ENCODE results near the gene IL15RA.
"Not testable (repeated sequence)": the region's sequence is repeated elsewhere in the genome, so short reads cannot be mapped to it uniquely, and the experiment has no call there.

The IL15RA gene

GRCh38 chr10:6006546-6006945 lies 29.2 kb upstream of the IL15RA start:
- DNase-seq (ENCODE audit: low read depth): no peak

- no peak for DNase-seq (ENCODE audit: low read depth)
Measured at GRCh38 chr10:6005856-6006395, 28.6 kb upstream of the IL15RA start.

DNA sequence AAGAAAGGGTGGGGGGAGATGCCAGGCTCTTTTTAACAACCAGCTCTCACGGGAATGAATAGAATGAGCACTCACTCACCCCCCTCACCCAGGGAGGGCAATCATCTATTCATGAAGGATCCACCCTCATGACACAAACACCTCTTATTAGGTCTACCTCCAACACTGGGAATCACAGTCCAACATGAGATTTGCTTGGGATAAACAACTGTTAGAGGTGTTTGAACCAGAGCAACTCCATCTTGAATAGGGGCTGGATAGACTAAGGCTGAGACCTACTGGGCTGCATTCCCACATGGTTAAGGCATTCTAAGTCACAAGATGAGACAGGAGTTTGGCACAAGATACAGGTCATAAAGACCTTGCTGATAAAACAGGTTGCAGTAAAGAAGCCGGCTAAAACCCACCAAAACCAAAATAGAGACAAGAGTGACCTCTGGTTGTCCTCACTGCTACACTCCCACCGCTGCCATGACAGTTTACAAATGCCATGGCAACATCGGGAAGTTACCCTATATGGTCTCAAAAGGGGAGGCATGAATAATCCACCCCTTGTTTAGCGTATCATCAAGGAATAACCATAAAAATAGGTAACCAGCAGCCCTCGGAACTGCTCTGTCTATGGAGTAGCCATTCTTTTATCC lies 27.9 kb upstream of the IL15RA start:
- DNase-seq (ENCODE audit: low read depth): not testable (repeated sequence)

DNA sequence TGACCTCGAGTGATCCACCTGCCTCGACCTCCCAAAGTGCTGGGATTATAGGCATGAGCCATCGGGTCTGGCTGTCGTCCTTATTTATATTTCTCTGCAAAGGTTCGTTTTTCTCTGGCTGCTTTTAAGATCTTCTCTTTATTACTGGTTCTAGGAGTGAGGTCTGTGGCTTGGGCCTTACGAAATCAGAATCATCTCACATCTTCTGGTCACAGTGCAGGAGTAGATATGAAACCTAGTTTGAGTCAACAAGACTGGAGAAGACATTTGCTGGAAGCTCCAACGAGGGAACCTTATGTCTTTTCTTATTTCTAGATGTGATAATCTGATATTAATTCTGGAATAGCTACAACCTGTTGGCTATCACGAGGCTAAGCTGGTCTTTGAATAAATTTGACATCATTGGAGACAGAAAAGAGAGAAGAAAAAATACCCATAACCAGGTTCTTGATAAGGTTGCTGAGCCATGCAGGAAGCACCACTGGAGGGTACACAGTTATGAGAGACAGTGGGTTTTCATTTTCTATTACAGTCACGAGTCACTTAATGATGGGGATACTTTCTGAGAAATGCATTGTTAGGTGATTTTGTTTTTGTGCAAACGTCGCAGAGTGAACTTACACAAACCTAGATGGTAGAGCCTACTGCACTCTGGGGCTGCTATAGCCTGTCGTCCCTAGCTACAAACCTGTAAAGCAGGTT lies 25.6 kb upstream of the IL15RA start:
- no peak for DNase-seq (ENCODE audit: low read depth)

DNA sequence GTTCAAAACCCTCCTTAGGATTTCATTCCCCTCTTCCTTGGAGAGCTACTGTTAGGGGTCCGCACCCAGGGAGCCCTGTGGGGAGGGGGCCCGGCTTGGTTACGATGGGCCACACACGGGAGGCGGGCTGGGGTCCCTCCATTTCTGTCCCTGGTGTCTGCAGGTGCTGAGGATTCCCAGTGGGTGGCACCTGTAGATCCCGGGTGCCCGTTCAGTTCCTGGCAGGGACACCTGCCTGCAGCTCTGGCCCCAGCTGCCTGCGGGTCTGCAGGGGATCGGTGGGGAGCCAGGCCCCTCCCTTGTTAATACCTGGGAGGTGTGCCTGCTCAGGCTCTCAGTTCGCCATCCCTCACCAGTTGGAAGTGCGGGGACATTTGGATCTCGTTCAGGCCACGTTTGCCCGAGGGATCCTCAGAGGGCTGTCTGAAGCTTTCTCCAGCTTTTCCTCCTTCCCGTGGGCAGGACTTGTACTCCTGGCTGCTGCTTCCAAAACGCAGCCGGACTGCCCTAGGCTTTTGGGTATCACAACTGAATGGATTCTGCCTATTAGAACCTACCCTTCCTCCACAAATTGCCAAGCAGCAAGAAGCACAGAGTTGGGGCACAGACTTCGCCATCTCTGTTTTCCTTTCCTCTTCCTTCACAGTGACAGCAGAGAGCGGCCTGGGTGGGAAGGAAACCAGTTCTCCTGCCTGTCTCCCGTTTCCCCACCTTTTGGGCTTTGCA lies 22.3 kb upstream of the IL15RA start:
- DNase-seq (ENCODE audit: low read depth): no peak

GRCh38 chr10:5996696-5997095 lies 19.4 kb upstream of the IL15RA start:
- no peak for DNase-seq (ENCODE audit: low read depth)

DNA sequence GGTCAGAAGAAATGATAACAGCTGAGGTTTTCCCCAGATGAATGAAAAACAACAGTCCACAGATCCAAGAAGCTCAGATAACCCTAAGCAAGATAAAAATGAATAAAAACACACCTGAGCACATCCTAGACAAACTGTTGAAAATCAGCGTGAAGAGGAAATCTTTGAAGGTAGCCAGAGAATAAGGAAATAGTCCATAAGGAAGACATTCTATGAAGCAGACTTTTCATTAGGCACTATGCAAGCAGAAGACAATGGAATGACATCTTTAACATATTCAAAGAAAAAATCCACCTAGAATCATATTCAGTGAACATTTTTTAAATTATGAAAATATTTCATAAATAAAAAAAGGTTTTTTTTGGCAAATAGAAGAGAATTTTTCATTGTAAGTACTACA lies 15.1 kb upstream of the IL15RA start:
- DNase-seq (ENCODE audit: low read depth): no peak

DNA sequence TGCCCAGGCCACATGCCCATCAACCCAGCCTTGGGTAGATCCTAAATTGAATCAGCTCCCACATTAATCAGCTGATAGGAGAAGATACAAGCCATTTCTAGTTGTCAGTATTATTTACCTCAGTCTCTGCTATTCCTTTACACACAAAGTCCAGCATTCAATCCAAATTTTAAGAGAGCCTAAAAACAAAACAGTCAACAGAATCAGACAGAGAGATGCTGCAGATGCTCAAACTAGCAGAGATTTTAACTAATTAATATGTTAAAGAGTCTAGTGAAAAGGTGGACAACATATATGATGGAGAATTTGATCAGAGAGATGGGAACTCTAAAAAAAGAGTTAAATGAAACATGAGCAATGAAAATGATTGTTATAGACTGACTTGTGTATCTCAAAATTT lies 14.4 kb upstream of the IL15RA start:
- no peak for DNase-seq (ENCODE audit: low read depth)

GRCh38 chr10:5989756-5990155 lies 12.4 kb upstream of the IL15RA start:
- no peak for DNase-seq (ENCODE audit: low read depth)

DNA sequence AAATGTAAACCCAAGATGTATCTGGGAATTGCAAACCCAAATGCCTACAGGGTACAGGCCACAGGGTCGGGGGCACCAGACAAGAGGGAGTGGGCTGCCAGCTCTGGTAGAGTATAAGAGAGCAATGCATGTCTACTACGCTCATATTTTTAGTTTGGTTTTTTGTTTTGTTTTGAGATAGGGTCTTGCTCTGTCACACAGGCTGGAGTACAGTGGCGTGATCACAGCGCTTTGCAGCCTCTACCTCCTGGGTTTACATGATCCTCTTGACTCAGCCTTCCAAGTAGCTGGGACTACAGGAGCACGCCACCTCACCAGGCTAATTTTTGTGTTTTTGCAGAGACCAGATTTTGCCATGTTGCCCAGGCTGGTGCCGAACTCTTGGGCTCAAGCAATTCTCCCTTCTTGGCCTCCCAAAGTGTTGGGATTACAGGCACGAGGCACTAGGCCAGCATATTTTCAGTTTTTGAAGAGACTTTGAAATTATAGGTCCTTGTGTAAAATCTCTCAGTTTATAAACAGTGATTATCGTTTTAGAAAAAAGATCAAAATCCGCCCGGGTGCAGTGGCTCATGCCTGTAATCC lies 11.1 kb upstream of the IL15RA start:
- DNase-seq (ENCODE audit: low read depth): no peak

- DNase-seq (ENCODE audit: low read depth): no peak
Measured at GRCh38 chr10:5987747-5988146, 10.4 kb upstream of the IL15RA start.

DNA sequence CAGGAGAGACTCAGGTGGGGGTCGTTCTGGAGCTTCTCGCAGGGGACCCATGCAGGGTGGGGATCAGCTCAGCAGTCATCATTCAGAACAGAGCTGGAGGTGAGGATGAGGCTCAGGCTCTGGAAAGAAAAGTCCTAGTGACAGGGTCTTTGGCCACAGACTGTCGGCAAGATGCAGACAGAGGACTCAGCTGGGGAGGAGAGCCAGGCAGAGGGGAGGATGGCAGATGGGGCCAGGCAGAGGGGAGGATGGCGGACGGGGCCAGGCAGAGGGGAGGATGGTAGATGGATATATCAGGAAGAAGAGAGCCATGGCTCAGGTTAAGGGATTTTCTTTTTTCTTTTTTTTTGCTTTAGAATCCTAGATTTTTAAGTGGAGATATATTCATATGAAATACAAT lies 7.7 kb upstream of the IL15RA start:
- DNase-seq (ENCODE audit: low read depth): no peak

DNA sequence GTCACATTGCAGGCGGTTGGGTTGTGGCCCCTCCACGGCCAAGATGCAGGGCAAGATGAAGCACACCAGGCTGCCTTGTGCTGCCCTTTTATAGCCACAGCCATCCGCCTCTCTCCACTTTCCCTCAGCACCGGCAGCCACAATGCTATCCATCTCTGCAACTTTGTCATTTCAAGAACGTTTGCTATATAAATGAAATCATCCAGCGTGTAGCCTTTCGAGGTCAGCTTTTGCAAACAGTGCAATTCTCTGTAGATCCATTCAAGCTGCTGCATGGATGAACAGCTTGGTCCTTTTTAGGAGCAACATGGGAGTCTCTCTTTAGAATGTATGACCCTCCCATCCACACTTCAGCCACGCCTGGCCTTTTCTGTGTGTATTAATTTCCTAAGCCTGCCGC lies 6.4 kb upstream of the IL15RA start:
- DNase-seq (ENCODE audit: low read depth): no peak

DNA sequence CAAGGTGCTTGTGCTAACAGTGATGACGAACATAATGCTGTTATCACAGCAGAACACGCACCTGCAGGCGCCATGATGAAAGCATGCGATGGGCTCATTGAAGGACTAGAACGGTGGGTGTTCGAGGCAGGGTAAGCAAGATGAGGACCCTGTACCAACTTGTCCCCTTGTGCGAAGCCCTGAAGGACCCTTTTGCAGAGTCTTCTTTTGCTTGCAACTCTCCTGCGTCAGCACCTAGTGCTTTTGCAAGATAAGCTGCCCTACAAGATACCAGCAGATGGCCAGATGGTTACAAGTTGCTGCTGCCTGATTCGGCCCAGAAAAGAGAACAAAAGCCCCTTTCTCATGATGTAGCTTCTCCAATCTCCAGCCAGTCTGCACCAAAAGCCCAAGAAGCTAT lies 4.2 kb upstream of the IL15RA start:
- DNase-seq (ENCODE audit: low read depth): no peak

DNA sequence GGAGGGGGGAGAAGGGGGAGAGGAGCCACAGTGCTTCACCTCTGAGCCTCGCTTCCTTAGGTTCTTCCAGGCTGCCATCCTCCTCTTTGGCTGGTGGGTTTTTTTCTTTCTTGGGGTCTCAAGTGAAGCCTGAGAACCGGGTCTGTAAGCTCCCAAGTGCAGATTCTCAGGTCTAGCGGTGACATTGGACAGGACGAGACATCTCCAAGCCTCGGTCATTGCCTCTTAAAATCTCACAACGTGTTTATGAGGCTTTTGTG lies 817 bp upstream of the IL15RA start:
- DNase-seq (ENCODE audit: low read depth): no peak

DNA sequence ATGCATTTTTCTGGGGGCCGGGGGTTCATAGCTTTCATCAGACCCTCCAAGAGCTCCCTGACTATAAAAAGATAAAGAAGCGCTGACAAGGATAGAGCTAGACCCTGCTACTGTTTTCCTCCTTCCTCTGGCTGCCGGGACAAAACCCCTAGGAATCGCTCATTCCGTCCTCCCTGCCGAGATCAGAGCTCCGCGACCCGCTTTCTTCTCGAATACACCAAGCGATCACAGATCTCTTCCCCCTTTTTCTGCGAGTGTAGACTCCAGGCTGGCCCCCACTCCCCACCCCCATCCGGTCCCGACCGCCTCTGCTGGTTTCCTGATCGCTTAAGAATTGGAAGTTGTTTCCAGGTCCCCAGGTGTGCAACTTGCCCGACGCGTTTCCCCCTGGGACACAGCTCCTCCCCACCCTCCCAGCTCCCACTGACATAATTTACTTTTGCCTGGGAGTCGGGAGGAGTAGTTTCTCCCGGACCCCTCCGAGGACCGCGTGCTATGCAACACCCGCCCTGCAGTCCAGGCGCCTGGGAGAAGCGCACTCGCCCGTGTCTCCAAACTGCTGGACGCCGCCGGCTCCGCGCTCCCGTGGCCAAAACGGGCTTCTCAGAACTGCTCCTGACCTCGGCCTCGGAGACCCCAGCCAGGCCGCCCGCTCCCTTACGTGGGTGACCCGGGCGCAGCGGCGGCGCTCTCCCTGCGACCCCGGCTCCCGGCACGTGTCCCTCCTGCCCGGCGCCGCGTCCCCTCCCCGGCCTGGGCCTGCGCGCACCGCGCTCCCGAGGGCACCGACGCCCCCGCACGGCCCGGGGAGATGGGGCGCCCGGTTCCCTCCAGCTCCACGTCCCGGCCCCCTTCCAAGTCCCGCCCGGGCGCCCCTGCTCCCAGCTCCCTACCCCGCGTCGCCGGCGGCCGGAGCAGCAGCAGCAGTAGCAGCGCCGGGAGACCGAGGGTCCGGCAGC lies 552 bp downstream of the IL15RA start:
- no peak for DNase-seq (ENCODE audit: low read depth)

- DNase-seq (ENCODE audit: low read depth): no peak
Measured at GRCh38 chr10:5975641-5976473, 1.5 kb downstream of the IL15RA start.

GRCh38 chr10:5973069-5973468 lies 4.3 kb downstream of the IL15RA start:
- DNase-seq (ENCODE audit: low read depth): no peak

DNA sequence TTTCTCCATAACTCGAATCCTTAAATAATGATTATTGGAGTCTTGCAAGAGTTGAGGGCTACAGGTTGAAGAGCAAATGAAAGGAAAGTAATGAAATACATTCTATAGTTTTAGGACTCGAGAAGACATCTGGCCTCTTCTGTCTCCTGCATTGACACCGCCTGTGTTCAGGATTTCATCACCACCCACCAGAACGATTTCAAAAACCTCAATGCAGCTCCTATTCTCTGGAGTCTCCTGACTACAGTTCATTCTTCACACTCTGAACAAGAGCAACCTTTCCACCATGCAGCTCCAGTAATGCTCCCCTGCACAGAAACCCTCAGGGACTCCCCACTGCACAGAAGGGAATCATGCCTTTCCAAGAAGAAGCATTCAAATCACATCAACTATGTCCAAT lies 5.5 kb downstream of the IL15RA start:
- DNase-seq (ENCODE audit: low read depth): no peak

DNA sequence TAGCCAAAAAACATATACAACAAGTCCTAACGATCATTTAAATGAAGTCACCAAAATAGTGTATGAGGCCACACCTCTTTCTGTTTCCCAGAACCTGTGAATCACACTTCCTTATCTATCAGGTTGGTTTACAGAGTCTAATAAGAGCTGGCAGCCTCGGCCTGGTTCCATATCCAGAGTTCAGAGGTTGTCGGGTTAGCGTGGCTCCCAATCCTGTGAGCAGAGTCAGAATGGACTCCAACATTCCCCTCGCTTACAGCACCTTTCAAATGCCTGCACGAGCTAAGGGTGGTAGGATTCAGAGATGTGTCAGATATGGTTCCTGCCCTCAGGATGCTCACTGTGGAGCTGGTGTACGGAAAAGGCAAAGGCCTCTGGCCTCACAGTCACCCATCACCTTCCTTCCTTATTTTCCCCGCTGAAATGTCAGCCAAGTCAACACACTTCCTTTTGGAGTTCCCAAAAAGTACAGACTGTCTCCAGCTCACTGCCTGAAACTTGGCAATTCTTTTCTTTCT lies 6.0 kb downstream of the IL15RA start:
- no peak for DNase-seq (ENCODE audit: low read depth)

- DNase-seq (ENCODE audit: low read depth): no peak
Measured at GRCh38 chr10:5970527-5970926, 6.8 kb downstream of the IL15RA start.

Measured in GM04503 (cell line).